SK-N-DZ (cell line): ENCODE data around the gene PCBD1.

ENCODE experiments used
- DNase-seq: peaks from one replicate; pipeline ENCODE4 v3.0.0-alpha.2; 2015; ENCODE audit warnings: low spot score

Gene PCBD1

DNA sequence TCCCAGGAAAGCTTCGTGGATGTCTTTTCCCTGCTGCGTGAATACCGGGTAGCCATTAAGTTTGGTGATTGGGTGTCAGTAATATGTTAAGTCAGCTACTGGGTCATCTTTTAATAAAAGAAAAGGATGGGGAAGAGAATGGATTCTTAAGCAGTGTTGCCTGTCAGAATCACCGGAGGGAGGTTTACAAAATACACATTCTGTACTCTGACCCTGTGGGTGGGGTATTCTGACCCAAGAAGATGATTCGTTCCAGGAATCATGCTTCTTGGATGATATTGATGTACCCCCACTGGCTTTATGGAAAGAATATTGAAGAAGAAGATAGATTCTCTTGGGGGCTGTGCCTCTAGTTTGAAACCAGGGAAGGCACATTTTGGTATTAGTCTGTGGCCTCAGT is 54.3 kb downstream of the PCBD1 start:
- DNase-seq: no peak

DNA sequence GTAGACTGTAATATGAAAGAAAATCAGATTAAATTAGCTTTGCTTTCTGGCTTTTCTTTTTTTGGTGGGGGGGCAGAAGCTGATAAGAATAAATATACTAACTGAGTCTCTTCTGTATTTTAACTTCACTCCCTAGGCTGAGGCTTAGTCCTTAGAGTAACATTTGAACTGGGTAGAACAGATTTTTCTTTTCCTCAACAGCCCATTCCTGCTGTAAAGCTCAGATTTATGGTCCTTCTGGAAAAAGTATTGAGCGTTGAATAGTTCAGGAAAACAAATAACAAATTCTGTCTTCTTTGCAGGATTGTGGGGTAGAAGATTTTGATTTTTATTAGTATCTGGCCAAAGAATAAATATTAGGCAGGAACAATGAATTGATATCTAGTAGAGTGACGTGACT is 54.8 kb downstream of the PCBD1 start:
- no peak for DNase-seq
